GM13976 (cell line): ENCODE results near the gene ABLIM2.

Experiments
- DNase-seq: peaks from one replicate; pipeline ENCODE4 v3.0.0; 2012; ENCODE audit warnings: low spot score
- in situ Hi-C: fragments of 300-500 bp; cut with MboI; formaldehyde crosslinking; loops from one replicate; pipeline ENCODE4 v1.12.0; 2022; ENCODE audit warnings: low sequenced_read_pairs, mixed read lengths, inconsistent platforms; ENCODE audit not compliant: unreplicated experiment
- TF ChIP-seq, protein P1 (sequence below): IDR thresholded peaks from 2 replicates; pipeline ENCODE4 v1.5.1; 2012; ENCODE audit warnings: borderline replicate concordance, mild to moderate bottlenecking; ENCODE audit not compliant: insufficient read depth; ENCODE audit errors: extremely low read depth, missing control alignments, control extremely low read depth

The ABLIM2 gene

DNA sequence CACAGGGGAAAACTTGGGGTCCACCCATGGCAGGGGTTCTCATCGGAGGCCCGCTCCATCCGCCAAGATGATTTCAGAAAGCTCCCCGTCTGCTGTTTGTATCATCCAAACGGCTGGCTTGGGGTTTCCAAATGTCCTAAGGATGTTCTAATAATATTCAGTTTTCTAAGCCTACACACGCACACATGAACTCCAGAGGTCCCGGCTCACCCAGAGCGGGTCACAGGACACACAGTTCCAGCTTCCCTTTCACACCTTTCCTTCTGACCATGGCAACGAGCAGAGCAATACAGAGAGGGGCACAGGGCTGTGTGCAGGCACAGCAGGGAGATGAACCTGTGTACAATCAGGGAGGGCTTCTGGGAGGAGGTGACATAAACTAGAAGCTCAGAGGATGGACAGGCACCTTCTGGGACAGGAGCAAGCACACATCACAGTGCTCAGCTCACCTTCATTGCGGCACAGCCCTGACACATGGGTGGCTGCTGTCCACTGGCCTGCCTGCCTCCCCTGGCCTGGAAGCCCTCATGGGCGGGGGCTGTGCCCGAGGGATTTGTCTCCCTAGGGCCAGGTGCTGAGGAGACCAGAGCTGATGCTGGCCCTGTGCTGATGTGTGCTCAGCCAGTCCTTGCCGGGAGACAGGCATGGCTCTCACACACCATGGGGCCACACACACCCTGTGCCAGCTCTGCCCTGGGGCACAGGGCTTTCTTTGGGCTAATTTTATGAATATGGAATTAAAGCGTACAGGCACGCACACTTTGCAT is 44.8 kb downstream of the ABLIM2 start:
- in situ Hi-C loops = no loop called here
- no peak for DNase-seq
- TF ChIP-seq, protein P1, sequence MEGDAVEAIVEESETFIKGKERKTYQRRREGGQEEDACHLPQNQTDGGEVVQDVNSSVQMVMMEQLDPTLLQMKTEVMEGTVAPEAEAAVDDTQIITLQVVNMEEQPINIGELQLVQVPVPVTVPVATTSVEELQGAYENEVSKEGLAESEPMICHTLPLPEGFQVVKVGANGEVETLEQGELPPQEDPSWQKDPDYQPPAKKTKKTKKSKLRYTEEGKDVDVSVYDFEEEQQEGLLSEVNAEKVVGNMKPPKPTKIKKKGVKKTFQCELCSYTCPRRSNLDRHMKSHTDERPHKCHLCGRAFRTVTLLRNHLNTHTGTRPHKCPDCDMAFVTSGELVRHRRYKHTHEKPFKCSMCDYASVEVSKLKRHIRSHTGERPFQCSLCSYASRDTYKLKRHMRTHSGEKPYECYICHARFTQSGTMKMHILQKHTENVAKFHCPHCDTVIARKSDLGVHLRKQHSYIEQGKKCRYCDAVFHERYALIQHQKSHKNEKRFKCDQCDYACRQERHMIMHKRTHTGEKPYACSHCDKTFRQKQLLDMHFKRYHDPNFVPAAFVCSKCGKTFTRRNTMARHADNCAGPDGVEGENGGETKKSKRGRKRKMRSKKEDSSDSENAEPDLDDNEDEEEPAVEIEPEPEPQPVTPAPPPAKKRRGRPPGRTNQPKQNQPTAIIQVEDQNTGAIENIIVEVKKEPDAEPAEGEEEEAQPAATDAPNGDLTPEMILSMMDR = no peak

DNA sequence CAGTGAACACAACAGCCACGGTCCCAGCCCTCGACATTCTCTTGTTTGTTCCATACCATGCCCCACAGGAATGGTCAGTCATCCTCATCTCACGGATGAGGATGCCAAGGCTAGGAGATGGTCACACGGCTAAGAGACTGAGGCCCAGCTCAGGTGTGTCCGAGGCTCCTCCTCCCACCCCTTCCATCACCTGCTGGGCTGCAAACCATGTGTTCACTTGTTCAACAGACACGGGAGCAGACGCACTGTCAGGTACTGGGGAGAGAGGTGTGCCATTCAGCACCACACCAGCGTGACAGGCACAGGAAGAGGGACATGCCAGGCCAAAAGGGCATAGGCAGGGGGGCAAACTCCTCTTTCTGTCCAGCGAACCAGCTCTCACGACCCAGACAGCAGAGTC is 45.9 kb downstream of the ABLIM2 start:
- TF ChIP-seq, protein P1 = no peak
- DNase-seq = no peak
- in situ Hi-C loops = no loop called here

DNA sequence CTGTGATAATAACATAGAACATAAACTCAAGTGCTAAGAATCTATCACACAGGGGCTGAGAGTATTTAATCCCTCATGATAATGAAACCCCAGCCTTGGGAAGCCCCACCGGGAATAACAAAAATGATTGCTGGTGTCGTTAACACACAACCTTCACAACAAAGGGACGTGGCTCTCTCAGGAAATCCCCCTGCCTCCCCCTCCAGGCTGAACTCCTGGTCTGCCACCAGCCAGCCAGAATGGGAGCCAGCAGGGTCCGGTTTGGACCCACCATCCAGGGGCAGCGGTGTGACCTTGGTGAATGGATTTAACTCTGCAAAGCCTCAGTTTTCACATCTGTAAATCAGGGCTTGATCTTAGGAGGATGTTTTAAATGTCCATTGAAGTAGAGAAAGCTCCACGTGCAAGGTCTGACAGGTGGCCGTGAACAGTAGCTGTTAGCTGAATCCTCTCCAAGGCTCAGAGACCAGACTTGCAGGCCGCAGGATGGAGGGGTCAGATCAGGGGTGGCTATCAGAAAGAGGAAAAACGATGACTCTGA is 46.5 kb downstream of the ABLIM2 start:
- in situ Hi-C loops = no loop called here
- DNase-seq = no peak
- TF ChIP-seq, protein P1 = no peak

DNA sequence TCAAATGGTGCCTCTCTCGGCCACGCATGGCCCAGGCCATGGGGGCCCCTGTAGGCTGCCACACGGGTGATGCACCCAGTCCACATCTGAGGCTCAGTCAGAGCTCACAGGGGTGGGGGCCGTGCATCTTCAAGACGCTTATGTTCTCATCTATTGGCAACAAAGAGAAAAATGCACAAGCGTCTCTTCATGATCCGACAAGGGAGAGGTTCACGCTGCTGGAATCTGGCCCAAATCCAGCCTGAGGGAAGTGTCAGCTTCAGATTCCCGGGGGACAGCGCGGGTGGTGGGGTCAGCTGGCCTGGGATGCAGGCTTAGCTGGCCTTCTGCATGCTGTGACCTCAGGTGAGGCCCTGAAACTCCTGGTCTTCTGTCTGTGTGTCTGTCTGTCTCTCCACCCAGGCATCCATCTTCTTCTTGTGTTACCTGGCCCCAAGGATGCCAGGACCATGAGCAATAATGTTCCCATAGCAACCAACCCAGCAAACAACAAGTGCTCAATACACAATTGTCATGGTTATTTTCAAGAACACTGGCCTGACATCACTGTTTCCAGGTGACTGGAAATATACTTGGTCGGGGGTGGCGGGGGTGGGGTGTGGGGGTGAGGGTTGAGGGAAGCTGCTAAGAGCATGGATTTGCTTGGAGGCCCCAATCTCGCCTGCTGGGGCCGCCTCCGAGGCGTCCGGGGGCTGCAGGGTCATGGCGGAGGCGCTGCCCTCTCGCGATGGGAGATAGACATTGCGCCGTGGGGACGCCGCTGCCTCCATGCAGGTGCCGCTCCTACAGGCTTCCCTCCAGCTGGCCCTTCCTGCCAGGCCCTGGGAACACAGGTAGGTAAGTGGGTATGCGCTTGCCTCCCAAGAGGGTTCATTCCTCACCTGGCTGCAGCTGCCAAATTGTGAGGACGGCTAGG is 48.3 kb downstream of the ABLIM2 start:
- no peak for DNase-seq
- in situ Hi-C loops = no loop called here
- TF ChIP-seq, protein P1 = peak; percentile 21

DNA sequence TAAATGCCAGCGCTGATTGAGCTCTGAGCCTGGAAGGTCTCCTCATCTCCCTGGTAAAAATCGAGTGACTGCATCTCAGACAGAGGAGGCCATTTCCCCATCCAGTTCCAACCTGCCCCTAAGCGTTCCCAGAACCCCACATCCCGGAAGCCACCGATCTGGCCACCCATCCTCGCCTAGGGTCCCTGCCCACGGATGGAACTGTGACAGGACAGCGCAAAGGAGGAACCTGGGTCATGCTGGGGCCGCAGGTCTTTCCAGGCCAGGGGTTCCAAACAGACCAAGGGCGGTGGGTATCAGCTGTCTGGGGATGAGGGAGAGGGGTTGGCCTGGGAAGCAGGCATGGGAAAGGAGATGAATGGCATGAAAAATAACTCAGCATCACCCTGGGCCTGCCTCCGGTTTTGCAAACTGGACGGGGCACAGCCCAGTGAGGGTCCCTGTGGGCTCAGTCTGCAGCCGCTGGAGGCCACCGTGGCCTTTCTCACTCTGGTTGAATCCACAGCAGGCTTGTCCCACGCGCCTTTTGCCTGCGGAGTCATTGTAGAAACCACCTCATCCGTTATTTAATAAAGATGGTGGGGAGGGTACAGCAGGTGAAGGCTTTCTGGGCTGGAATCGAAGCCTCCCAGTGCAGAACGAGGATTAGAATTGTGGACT is 49.1 kb downstream of the ABLIM2 start:
- in situ Hi-C loops = no loop called here
- no peak for DNase-seq
- TF ChIP-seq, protein P1 = no peak

DNA sequence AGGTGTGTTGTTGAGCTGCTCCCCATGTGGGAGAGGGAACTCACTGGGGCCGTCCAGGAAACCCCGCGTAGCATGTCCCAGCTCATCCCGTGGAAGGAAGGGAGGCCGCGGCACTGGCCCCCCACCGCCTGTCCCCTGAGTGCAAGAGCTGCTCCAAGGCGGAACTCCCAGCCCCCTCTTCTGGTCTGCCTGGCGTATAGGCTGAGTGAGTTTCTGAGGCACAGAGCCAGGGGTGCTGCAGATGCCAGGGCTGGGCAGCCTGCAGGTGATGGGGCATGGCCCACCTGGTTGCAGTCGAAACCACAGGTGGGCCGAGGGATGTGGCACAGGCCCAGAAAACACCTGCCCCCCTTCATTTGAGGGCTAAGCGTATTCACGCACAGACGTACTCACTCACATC is 49.6 kb downstream of the ABLIM2 start:
- no peak for DNase-seq
- in situ Hi-C loops = no loop called here
- TF ChIP-seq, protein P1 = no peak
